ENCODE data around the gene FBLN2.

Gene FBLN2

GRCh38 chr3:13617981-13618380, 69.1 kb downstream of the FBLN2 start:
- H3K4me3 ChIP-seq (ENCODE audit: low read depth, low read length): no peak overlapping the region
- TF ChIP-seq CTCF (IDR thresholded peaks at IDR 0.05; ENCODE audit: low read depth, low read length): no peak

- H3K4me3 ChIP-seq (ENCODE audit: low read depth, low read length): no peak overlapping the region
- no peak for TF ChIP-seq CTCF (IDR thresholded peaks at IDR 0.05; ENCODE audit: low read depth, low read length)
Measured at GRCh38 chr3:13618836-13619235, 69.9 kb downstream of the FBLN2 start.

- H3K4me3 ChIP-seq (ENCODE audit: low read depth, low read length): no peak overlapping the region
- no peak for TF ChIP-seq CTCF (IDR thresholded peaks at IDR 0.05; ENCODE audit: low read depth, low read length)
Measured at GRCh38 chr3:13619661-13620230, 70.8 kb downstream of the FBLN2 start.

- H3K4me3 ChIP-seq (ENCODE audit: low read depth, low read length): no peak overlapping the region
- TF ChIP-seq CTCF (IDR thresholded peaks at IDR 0.05; ENCODE audit: low read depth, low read length): no peak
Measured at GRCh38 chr3:13620281-13620680, 71.4 kb downstream of the FBLN2 start.

GRCh38 chr3:13620776-13621365, 71.9 kb downstream of the FBLN2 start:
- H3K4me3 ChIP-seq (ENCODE audit: low read depth, low read length): no peak overlapping the region
- TF ChIP-seq CTCF (IDR thresholded peaks at IDR 0.05; ENCODE audit: low read depth, low read length): no peak

- no peak for TF ChIP-seq CTCF (IDR thresholded peaks at IDR 0.05; ENCODE audit: low read depth, low read length)
- no peak overlapping the region for H3K4me3 ChIP-seq (ENCODE audit: low read depth, low read length)
Measured at GRCh38 chr3:13621381-13622221, 72.7 kb downstream of the FBLN2 start.

- no peak overlapping the region for H3K4me3 ChIP-seq (ENCODE audit: low read depth, low read length)
- TF ChIP-seq CTCF (IDR thresholded peaks at IDR 0.05; ENCODE audit: low read depth, low read length): no peak
Measured at GRCh38 chr3:13622356-13622755, 73.4 kb downstream of the FBLN2 start.
